Testis (tissue), 2 donors: ENCODE measurements around the gene SMIM3.

Experiments
- CTCF ChIP-seq, 3 experiments: fragments of 450-650 bp in 2 of 3; fragments of 200-600 bp in 1 of 3; sonication (generic) in 1 of 3; IDR thresholded peaks; one replicate each; pipeline ENCODE4 v1.5.1; 2016 to 2019; ENCODE audit warnings: antibody characterized with exemption in 3 of 3, mild to moderate bottlenecking in 2 of 3, moderate library complexity in 1 of 3
- POLR2A ChIP-seq: fragments of 450-650 bp; IDR thresholded peaks from one replicate; pipeline ENCODE4 v1.6.1; 2017; ENCODE audit warnings: antibody characterized with exemption, mild to moderate bottlenecking, moderate library complexity

GRCh38 chr5:150780187-150780692 lies 1.7 kb downstream of the SMIM3 start:
- no peak for TF ChIP-seq CTCF (IDR thresholded peaks at IDR 0.05)
- no peak for TF ChIP-seq POLR2A
